Anterior cingulate cortex (tissue), 58 donors: ENCODE results near the gene BRIX1.
"Not testable (repeated sequence)": the region's sequence is repeated elsewhere in the genome, so short reads cannot be mapped to it uniquely, and the experiment has no call there.

Experiments used
- DNase-seq, 58 donors: peaks; one replicate each; lab custom pipeline; 2025; lab: John Stamatoyannopoulos, UW

The BRIX1 gene

DNA sequence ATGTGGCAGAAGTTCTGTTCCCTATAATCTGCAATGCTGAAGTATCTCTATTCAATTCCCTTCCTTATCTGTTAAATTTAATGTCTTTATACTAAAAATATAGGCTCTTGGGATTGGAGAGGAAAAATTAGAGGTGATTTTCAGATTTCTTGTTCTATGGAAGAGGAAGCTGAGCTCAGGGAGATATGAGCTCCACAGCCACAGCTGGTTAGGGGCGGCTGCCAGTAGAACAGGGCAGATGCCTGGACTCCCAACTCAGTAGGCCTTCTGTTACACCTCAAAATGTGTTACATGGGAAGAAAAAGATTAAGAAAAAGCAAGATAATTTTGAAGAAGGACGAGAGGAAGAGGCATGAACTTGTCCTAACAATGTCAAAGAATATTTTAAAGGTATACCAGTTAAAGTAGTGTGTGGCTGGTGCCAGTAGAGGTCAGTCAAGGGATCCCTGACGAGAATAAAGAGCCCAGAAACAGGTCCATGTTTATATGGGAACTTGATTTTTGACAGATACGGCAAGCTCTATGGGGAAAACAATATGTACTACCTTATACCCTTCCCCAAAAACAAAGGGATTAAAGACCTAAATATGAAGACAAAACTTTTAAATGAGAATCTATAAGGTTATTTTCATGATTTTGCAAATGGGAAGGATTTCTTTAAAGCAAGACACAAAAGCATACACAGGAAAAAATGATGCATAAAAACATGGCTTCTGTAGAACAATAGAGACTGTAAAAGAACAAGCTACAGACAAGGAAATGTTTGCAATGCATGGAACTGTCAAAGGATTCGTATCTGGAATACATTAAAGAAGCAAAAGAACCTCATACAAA, 42.6 kb downstream of the BRIX1 start:
- DNase-seq: peak in 3 of 58 donors; percentile 1

DNA sequence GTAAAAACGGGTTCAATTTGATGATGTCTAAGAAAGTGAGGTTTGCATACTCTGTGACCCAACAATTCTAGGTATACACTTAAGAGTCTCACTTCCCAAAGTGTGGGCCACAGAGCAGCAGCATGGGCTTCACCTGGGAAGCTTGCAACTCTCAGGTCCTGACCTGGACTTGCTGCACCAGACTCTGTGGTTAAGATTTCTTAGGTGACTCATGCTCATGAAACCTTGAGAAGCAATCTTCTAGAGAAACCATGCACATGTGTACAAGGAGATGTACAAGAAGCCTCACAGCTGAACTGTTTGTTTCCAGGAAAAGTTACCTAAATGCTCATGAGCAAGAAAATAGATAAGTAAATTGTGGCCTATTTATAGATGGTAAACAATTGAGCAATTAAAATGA, 43.8 kb downstream of the BRIX1 start:
- no peak for DNase-seq

- DNase-seq: no peak
Measured at GRCh38 chr5:34967540-34967939, 52.0 kb downstream of the BRIX1 start.

GRCh38 chr5:34968258-34968657, 52.7 kb downstream of the BRIX1 start:
- DNase-seq: no peak

GRCh38 chr5:34970552-34970951, 55.0 kb downstream of the BRIX1 start:
- no peak for DNase-seq

DNA sequence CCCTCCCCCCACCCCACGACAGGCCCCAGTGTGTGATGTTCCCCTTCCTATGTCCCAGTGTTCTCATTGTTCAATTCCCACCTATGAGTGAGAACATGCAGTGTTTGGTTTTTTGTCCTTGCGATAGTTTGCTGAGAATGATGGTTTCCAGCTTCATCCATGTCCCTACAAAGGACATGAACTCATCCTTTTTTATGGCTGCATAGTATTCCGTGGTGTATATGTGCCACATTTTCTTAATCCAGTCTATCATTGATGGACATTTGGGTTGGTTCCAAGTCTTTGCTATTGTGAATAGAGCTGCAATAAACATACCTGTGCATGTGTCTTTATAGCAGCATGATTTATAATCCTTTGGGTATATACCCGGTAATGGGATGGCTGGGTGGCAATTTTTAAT, 56.1 kb downstream of the BRIX1 start:
- DNase-seq: not testable (repeated sequence)
